Measurements from ENCODE around the gene SPRY1. TPM values are rescaled to one million over a fixed set of nuclear protein-coding genes. Genes with fewer than 3 reads are reported as not detected.

The SPRY1 gene
- total and polyA plus RNA-seq, 2 of the 8 experiments (the other 6 are each of a cell fraction or from before 2014, with no cell fraction given), result 11.7 to 56.2 TPM

- TF ChIP-seq, protein P1, sequence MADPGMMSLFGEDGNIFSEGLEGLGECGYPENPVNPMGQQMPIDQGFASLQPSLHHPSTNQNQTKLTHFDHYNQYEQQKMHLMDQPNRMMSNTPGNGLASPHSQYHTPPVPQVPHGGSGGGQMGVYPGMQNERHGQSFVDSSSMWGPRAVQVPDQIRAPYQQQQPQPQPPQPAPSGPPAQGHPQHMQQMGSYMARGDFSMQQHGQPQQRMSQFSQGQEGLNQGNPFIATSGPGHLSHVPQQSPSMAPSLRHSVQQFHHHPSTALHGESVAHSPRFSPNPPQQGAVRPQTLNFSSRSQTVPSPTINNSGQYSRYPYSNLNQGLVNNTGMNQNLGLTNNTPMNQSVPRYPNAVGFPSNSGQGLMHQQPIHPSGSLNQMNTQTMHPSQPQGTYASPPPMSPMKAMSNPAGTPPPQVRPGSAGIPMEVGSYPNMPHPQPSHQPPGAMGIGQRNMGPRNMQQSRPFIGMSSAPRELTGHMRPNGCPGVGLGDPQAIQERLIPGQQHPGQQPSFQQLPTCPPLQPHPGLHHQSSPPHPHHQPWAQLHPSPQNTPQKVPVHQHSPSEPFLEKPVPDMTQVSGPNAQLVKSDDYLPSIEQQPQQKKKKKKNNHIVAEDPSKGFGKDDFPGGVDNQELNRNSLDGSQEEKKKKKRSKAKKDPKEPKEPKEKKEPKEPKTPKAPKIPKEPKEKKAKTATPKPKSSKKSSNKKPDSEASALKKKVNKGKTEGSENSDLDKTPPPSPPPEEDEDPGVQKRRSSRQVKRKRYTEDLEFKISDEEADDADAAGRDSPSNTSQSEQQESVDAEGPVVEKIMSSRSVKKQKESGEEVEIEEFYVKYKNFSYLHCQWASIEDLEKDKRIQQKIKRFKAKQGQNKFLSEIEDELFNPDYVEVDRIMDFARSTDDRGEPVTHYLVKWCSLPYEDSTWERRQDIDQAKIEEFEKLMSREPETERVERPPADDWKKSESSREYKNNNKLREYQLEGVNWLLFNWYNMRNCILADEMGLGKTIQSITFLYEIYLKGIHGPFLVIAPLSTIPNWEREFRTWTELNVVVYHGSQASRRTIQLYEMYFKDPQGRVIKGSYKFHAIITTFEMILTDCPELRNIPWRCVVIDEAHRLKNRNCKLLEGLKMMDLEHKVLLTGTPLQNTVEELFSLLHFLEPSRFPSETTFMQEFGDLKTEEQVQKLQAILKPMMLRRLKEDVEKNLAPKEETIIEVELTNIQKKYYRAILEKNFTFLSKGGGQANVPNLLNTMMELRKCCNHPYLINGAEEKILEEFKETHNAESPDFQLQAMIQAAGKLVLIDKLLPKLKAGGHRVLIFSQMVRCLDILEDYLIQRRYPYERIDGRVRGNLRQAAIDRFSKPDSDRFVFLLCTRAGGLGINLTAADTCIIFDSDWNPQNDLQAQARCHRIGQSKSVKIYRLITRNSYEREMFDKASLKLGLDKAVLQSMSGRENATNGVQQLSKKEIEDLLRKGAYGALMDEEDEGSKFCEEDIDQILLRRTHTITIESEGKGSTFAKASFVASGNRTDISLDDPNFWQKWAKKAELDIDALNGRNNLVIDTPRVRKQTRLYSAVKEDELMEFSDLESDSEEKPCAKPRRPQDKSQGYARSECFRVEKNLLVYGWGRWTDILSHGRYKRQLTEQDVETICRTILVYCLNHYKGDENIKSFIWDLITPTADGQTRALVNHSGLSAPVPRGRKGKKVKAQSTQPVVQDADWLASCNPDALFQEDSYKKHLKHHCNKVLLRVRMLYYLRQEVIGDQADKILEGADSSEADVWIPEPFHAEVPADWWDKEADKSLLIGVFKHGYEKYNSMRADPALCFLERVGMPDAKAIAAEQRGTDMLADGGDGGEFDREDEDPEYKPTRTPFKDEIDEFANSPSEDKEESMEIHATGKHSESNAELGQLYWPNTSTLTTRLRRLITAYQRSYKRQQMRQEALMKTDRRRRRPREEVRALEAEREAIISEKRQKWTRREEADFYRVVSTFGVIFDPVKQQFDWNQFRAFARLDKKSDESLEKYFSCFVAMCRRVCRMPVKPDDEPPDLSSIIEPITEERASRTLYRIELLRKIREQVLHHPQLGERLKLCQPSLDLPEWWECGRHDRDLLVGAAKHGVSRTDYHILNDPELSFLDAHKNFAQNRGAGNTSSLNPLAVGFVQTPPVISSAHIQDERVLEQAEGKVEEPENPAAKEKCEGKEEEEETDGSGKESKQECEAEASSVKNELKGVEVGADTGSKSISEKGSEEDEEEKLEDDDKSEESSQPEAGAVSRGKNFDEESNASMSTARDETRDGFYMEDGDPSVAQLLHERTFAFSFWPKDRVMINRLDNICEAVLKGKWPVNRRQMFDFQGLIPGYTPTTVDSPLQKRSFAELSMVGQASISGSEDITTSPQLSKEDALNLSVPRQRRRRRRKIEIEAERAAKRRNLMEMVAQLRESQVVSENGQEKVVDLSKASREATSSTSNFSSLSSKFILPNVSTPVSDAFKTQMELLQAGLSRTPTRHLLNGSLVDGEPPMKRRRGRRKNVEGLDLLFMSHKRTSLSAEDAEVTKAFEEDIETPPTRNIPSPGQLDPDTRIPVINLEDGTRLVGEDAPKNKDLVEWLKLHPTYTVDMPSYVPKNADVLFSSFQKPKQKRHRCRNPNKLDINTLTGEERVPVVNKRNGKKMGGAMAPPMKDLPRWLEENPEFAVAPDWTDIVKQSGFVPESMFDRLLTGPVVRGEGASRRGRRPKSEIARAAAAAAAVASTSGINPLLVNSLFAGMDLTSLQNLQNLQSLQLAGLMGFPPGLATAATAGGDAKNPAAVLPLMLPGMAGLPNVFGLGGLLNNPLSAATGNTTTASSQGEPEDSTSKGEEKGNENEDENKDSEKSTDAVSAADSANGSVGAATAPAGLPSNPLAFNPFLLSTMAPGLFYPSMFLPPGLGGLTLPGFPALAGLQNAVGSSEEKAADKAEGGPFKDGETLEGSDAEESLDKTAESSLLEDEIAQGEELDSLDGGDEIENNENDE (IDR thresholded peaks at IDR 0.05; ENCODE audit: insufficient replicate concordance, low read length), result peak; percentile 93
- TF ChIP-seq CTCF (IDR thresholded peaks at IDR 0.05; ENCODE audit: control extremely low read depth in 1 of 3, insufficient read depth in 1 of 3, low read depth in 1 of 3, low read length in 3 of 3), result no peak
- TF ChIP-seq NRF1 (IDR thresholded peaks at IDR 0.05; ENCODE audit: low read depth, low read length), result no peak
- TF ChIP-seq KDM4A (IDR thresholded peaks at IDR 0.05; ENCODE audit: low read depth, low read length, severe bottlenecking), result no peak
- no peak for TF ChIP-seq RXRA (IDR thresholded peaks at IDR 0.05; ENCODE audit: insufficient read depth, low read depth, low read length)
- TF ChIP-seq SIRT6 (IDR thresholded peaks at IDR 0.05; ENCODE audit: low read length), result no peak
- TF ChIP-seq BCL11A (IDR thresholded peaks at IDR 0.05; ENCODE audit: low read depth in 2 of 2, low read length in 2 of 2), result peak in 1 of 2 experiments; percentile 32
- no peak for TF ChIP-seq SUZ12 (IDR thresholded peaks at IDR 0.05; ENCODE audit: low read length)
- TF ChIP-seq CEBPB (IDR thresholded peaks at IDR 0.05; ENCODE audit: low read depth, low read length), result peak; percentile 98
Observed at GRCh38 chr4:123418351-123418931, 21.8 kb downstream of the SPRY1 start (continued).
